HepG2 (cell line): ENCODE measurements around the gene TRIM69. TPM values are rescaled to one million over a fixed set of nuclear protein-coding genes. Genes with fewer than 3 reads are reported as not detected.
A peak's percentile ranks its signal among the peaks of the same experiment; 100 is the strongest.

ENCODE experiments used
- ATAC-seq: fragments of 200-7000 bp; cut with Tn5 transposase; 3 replicates; pipeline ENCODE4 v1.9.1; 2020; ENCODE audit warnings: mild to moderate bottlenecking, moderate library complexity
- BruUV-seq: library from RNA; stranded (reverse); fragments of 400-500 nt; replicated peaks from 2 replicates; lab custom pipeline; 2021; lab: Mats Ljungman, UMichigan
- CTCF ChIA-PET: fragments of 300-600 bp; formaldehyde crosslinking; extraction: SDS; loops from one replicate; lab custom pipeline; 2021; ENCODE audit warnings: low total read pairs, inconsistent platforms, low intra/inter-chr PET ratio; lab: Yijun Ruan, JAX
- POLR2A ChIA-PET: fragments of 350-600 bp; sonication (Branson Sonifier 250); formaldehyde crosslinking; loops from one replicate; lab custom pipeline; 2020; ENCODE audit warnings: antibody characterized with exemption, inconsistent platforms; lab: Yijun Ruan, JAX
- DNase-seq: peaks from one replicate; pipeline ENCODE4 v3.0.0-alpha.2; 2015; ENCODE audit warnings: low spot score
- FAIRE-seq: peaks from 3 replicates; lab custom pipeline; 2011; peaks lifted over from hg19 to GRCh38; lab: Jason Lieb, UNC
- H2AFZ ChIP-seq: one replicate; pipeline ENCODE4 v1.6.1; 2011; ENCODE audit warnings: low read length, inconsistent platforms
- H3K27ac ChIP-seq: fragments of 300-600 bp; 3 replicates; pipeline ENCODE4 v1.8.0; 2011; ENCODE audit warnings: mixed run types, mild to moderate bottlenecking, mixed read lengths, low read length, inconsistent platforms; ENCODE audit not compliant: insufficient read depth; ENCODE audit errors: extremely low read length
- H3K27me3 ChIP-seq, 2 experiments: fragments of 200-600 bp in 1 of 2; 2 replicates in 1 of 2; 3 replicates in 1 of 2; pipeline versions ENCODE4 v1.6.0 to v1.8.0; 2011; ENCODE audit warnings: low read length in 2 of 2, mild to moderate bottlenecking in 2 of 2, moderate library complexity in 2 of 2, inconsistent platforms in 1 of 2; ENCODE audit not compliant: insufficient read depth in 2 of 2, control insufficient read depth in 1 of 2
- H3K36me3 ChIP-seq, 2 experiments: fragments of 200-600 bp in 1 of 2; replicated peaks in 1 of 2; 2 replicates in 1 of 2; 3 replicates in 1 of 2; pipeline versions ENCODE4 v1.5.1 to v1.8.0; 2011; ENCODE audit warnings: low read length in 2 of 2, inconsistent platforms in 1 of 2; ENCODE audit not compliant: insufficient read depth in 2 of 2, control insufficient read depth in 1 of 2
- H3K4me1 ChIP-seq: 2 replicates; pipeline ENCODE4 v1.5.1; 2012; ENCODE audit warnings: low read length, inconsistent platforms; ENCODE audit not compliant: insufficient read depth
- H3K4me2 ChIP-seq: 2 replicates; pipeline ENCODE4 v1.6.0; 2011; ENCODE audit warnings: low read depth, low read length, inconsistent platforms
- H3K4me3 ChIP-seq, 3 experiments: fragments of 200-600 bp in 1 of 3; sonication (generic), shearing (Covaris generic) in 1 of 3; replicated peaks in 1 of 3; 2 replicates each; pipeline ENCODE4 v1.5.1; 2011 to 2016; ENCODE audit warnings: low read length in 3 of 3, inconsistent platforms in 2 of 3, low read depth in 2 of 3, mild to moderate bottlenecking in 2 of 3, control low read depth in 1 of 3, mixed read lengths in 1 of 3; ENCODE audit not compliant: insufficient read depth in 1 of 3
- H3K79me2 ChIP-seq: one replicate; pipeline ENCODE4 v1.6.1; 2011; ENCODE audit warnings: low read length, inconsistent platforms; ENCODE audit not compliant: insufficient read depth
- H3K9ac ChIP-seq: 2 replicates; pipeline ENCODE4 v1.6.0; 2011; ENCODE audit warnings: mild to moderate bottlenecking, low read depth, low read length, inconsistent platforms; ENCODE audit not compliant: insufficient read depth
- H3K9me3 ChIP-seq: 2 replicates; pipeline ENCODE4 v1.5.1; 2012; ENCODE audit warnings: mild to moderate bottlenecking, low read length
- H4K20me1 ChIP-seq: 2 replicates; pipeline ENCODE4 v1.6.0; 2011; ENCODE audit warnings: inconsistent platforms, mild to moderate bottlenecking, low read length, moderate library complexity; ENCODE audit not compliant: insufficient read depth
- ARID3A ChIP-seq: IDR thresholded peaks from 2 replicates; pipeline ENCODE4 v1.6.1; 2012; ENCODE audit warnings: low read depth, low read length, improper control_type of control experiment
- ARNTL ChIP-seq: sonication (generic); formaldehyde crosslinking; IDR thresholded peaks from 2 replicates; pipeline ENCODE4 v1.4.0; 2020; ENCODE audit warnings: mild to moderate bottlenecking, missing genetic modification reagents
- CTCF ChIP-seq: sonication (generic); formaldehyde crosslinking; IDR thresholded peaks from 2 replicates; pipeline ENCODE4 v1.5.0; 2020; ENCODE audit warnings: mild to moderate bottlenecking, missing genetic modification reagents, moderate library complexity
- E2F1 ChIP-seq: sonication (generic); formaldehyde crosslinking; IDR thresholded peaks from 2 replicates; pipeline ENCODE4 v1.5.0; 2020; ENCODE audit warnings: missing genetic modification reagents
- FOXJ3 ChIP-seq: sonication (generic); formaldehyde crosslinking; IDR thresholded peaks from 2 replicates; pipeline ENCODE4 v1.4.0; 2020; ENCODE audit warnings: missing genetic modification reagents, mild to moderate bottlenecking, borderline replicate concordance
- HNRNPK ChIP-seq: fragments of 200-400 bp; formaldehyde crosslinking; IDR thresholded peaks from 2 replicates; pipeline ENCODE4 v1.6.1; 2018; ENCODE audit warnings: low read length, low read depth, moderate library complexity, mild to moderate bottlenecking; ENCODE audit not compliant: poor library complexity, severe bottlenecking
- NAIF1 ChIP-seq: sonication (generic); formaldehyde crosslinking; IDR thresholded peaks from 2 replicates; pipeline ENCODE4 v1.5.0; 2020; ENCODE audit warnings: mild to moderate bottlenecking, missing genetic modification reagents, borderline replicate concordance
- RBFOX2 ChIP-seq: fragments of 200-400 bp; formaldehyde crosslinking; IDR thresholded peaks from 2 replicates; pipeline ENCODE4 v1.6.1; 2017; ENCODE audit warnings: low read depth, mild to moderate bottlenecking, low read length
- SMARCE1 ChIP-seq: fragments of 450-650 bp; IDR thresholded peaks from 2 replicates; pipeline ENCODE4 v1.6.1; 2017; ENCODE audit warnings: borderline replicate concordance
- SMC3 ChIP-seq: IDR thresholded peaks from 2 replicates; pipeline ENCODE4 v1.6.1; 2011; ENCODE audit warnings: low read length, improper control_type of control experiment
- SP140L ChIP-seq: sonication (generic); formaldehyde crosslinking; IDR thresholded peaks from 2 replicates; pipeline ENCODE4 v1.4.0; 2020; ENCODE audit warnings: missing genetic modification reagents, borderline replicate concordance
- STAG1 ChIP-seq: sonication (generic); formaldehyde crosslinking; IDR thresholded peaks from 2 replicates; pipeline ENCODE4 v1.4.0; 2020; ENCODE audit warnings: missing genetic modification reagents
- U2AF2 ChIP-seq: fragments of 200-400 bp; formaldehyde crosslinking; IDR thresholded peaks from 2 replicates; pipeline ENCODE4 v1.6.1; 2017; ENCODE audit warnings: low read depth, mild to moderate bottlenecking, low read length
- ZFP36 ChIP-seq: fragments of 150-350 bp; IDR thresholded peaks from 2 replicates; pipeline ENCODE4 v1.6.1; 2018; ENCODE audit warnings: borderline replicate concordance, low read length, low read depth; ENCODE audit not compliant: partially characterized antibody
- ZFP41 ChIP-seq: sonication (generic); formaldehyde crosslinking; IDR thresholded peaks from 2 replicates; pipeline ENCODE4 v1.4.0; 2020; ENCODE audit warnings: mild to moderate bottlenecking, missing genetic modification reagents, borderline replicate concordance
- ZNF124 ChIP-seq: sonication (generic); formaldehyde crosslinking; IDR thresholded peaks from 2 replicates; pipeline ENCODE4 v1.4.0; 2020; ENCODE audit warnings: missing genetic modification reagents
- ZNF17 ChIP-seq: sonication (generic); formaldehyde crosslinking; IDR thresholded peaks from 2 replicates; pipeline ENCODE4 v1.5.0; 2020; ENCODE audit warnings: mild to moderate bottlenecking, missing genetic modification reagents
- ZNF24 ChIP-seq: fragments of 450-650 bp; IDR thresholded peaks from 2 replicates; pipeline ENCODE4 v1.6.1; 2017; ENCODE audit warnings: antibody characterized with exemption, mild to moderate bottlenecking
- ZNF879 ChIP-seq: sonication (generic); formaldehyde crosslinking; IDR thresholded peaks from 2 replicates; pipeline ENCODE4 v1.8.1; 2023; ENCODE audit warnings: missing genetic modification reagents
- WGBS: methylation state at CpG from one replicate; pipeline ENCODE4 v1.1.6; 2017; ENCODE audit warnings: low lambda C conversion rate; 5-methylcytosine and 5-hydroxymethylcytosine counted together
- in situ Hi-C: cut with HindIII; loops from 2 replicates; pipeline ENCODE4 v1.10.0; 2017; ENCODE audit warnings: low pct_unique_long_range_greater_than_20kb; ENCODE audit not compliant: extremely low pct_ligation_motif_present
- intact Hi-C: fragments of 100-400 bp; cut with micrococcal nuclease; formaldehyde crosslinking; loops from one replicate; pipeline ENCODE4 v1.10.0; 2022; ENCODE audit not compliant: unreplicated experiment
- polyA plus RNA-seq, 8 experiments: library from polyadenylated mRNA; depleted of rRNA in 3 of 8; stranded (reverse) in 7 of 8; unstranded in 1 of 8; fragments of >200 nt; fragmentation: Illumina TruSeq in 4 of 8; extraction: Trizol in 4 of 8; gene quantifications; 2 replicates each; pipeline versions ENCODE4 v1.2.1 to v1.2.3, GENCODE V29; 2011 to 2016; ENCODE audit warnings: low read depth in 4 of 8, missing spikeins in 1 of 8, mixed read lengths in 1 of 8; ENCODE audit not compliant: insufficient read depth in 1 of 8
- total RNA-seq, 5 experiments: library from RNA; depleted of rRNA; stranded (reverse); fragments of >200 nt; fragmentation: Illumina TruSeq; extraction: Trizol; gene quantifications; 2 replicates each; pipeline ENCODE4 v1.2.3, GENCODE V29; 2016; ENCODE audit warnings: low read depth in 1 of 5

Gene TRIM69
- total and polyA plus RNA-seq, 2 of the 13 experiments (the other 11 are each of a cell fraction or from before 2014, with no cell fraction given): 2.6 to 3.2 TPM

GRCh38 chr15:44713006-44713966, 23.0 kb upstream of the TRIM69 start:
- ChIA-PET POLR2A (interaction anchor here (0.6 to 6.6 kb wide), 6 partner anchors 8 to 50 kb away, joined by 3 to 157 read pairs (median 30); partner anchors contain the start of genes SPG11 and TRIM69), CTCF (interaction anchor here (0.9 kb wide), 1 partner anchor 25 kb away, joined by 5 read pairs; no protein-coding TSS in a partner anchor)
- no peak for ATAC-seq
- Histone ChIP-seq H3K4me1 (peaks cover 23% of the 10 kb centered on the region), H3K27ac (no peak overlapping the region), H4K20me1 (peaks cover 17% of the 10 kb centered on the region; the same call in 1 of the 2 replicates), H2AFZ (no peak overlapping the region), H3K27me3 (no peaks in the 10 kb centered on the region; a peak in 1 of 5 replicates), H3K36me3 (peaks cover 8 to 29% of the 10 kb centered on the region in 2 experiments), H3K4me2 (peak overlapping the region; percentile 88), H3K9ac (peak overlapping the region; percentile 94), H3K79me2 (peaks cover 39% of the 10 kb centered on the region), H3K4me3 (peak overlapping the region; percentile 85 to 99 (median 96)), H3K9me3 (no peaks in the 10 kb centered on the region)
- in situ Hi-C loops: no loop called here
- 85% methylated on average over 5 of the region's 5 CpGs for WGBS
- no TSS peak for BruUV-seq
- intact Hi-C loops: no loop called here
- no peak for TF ChIP-seq ARNTL (CRISPR knock-in tag)
- TF ChIP-seq ARID3A: 0 out of 2 replicates have a peak, but pooled peaks have one; percentile 23
- TF ChIP-seq ZNF24: no peak
- TF ChIP-seq RBFOX2: 0 out of 2 replicates have a peak, but pooled peaks have one; percentile 20
- no peak for TF ChIP-seq ZNF879 (CRISPR knock-in tag)
- no peak for TF ChIP-seq SMARCE1
- no peak for TF ChIP-seq FOXJ3 (CRISPR knock-in tag)
- TF ChIP-seq ZFP41: no peak
- no peak for TF ChIP-seq ZNF124 (CRISPR knock-in tag)
- TF ChIP-seq ZFP36: no peak
- TF ChIP-seq U2AF2: no peak
- no peak for TF ChIP-seq NAIF1 (CRISPR knock-in tag)
- peak; percentile 46; the same call in 1 of the 2 replicates for TF ChIP-seq STAG1
- TF ChIP-seq SMC3: peak; percentile 17; the same call in 1 of the 2 replicates
- peak; percentile 50 for TF ChIP-seq CTCF (CRISPR knock-in tag)
- TF ChIP-seq HNRNPK: no peak
- TF ChIP-seq E2F1 (CRISPR knock-in tag): no peak
- TF ChIP-seq SP140L: no peak
- TF ChIP-seq ZNF17 (CRISPR knock-in tag): no peak
- FAIRE-seq: no peak
- DNase-seq: peak; percentile 27
